ENCODE measurements around the gene ZNF512B.
"Not testable (repeated sequence)": the region's sequence is repeated elsewhere in the genome, so short reads cannot be mapped to it uniquely, and the experiment has no call there.

ZNF512B gene

DNA sequence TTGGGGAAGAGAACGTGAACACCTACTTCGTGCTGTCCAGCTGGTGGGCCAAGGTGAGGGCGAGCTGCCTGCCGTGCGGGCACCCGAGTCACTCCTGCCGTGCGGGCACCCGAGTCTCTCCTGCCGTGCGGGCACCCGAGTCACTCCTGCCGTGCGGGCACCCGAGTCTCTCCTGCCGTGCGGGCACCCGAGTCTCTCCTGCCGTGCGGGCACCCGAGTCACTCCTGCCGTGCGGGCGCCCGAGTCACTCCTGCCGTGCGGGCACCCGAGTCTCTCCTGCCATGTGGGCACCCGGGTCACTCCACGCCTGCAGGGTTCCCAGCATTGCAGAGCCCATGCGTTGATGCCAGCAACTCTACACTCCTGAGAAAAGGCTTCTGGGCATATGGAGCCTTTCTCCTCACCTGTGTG is 40.3 kb downstream of the ZNF512B start:
- DNase-seq: not testable (repeated sequence)

DNA sequence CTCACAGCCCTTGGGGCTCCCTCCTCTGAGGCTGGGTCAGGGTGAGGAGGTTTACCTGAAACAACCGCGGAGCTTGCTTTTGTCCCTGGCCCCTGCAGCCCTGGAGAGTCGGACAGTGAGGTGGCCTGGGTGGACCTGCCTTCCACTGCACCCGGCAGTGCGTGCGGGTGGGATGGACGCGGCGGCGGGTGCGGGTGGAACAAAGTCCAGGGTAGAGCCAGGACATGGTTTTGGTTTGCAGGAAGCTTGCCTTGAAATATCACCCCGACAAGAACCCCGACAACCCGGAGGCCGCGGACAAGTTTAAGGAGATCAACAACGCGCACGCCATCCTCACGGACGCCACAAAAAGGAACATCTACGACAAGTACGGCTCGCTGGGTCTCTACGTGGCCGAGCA is 40.7 kb downstream of the ZNF512B start:
- no peak for DNase-seq

DNA sequence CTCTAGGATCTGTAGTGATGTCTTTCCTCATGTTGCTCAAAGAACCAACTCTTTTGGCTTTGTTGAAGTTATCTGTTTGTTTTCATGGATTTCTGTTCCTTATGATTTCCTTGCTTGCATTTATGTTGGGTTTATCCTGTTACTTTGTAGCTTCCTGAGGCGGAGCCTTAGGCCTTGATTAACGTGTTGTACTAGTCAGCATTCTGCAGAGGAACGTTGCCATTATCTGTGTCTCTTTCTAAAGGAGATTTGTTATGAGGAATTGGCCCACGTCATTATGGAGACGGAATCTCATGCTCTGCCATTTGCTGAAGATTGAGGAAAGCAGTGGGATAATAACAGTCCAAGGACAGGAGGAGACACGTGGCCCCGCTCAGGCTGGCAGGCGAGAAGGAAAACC is 43.4 kb downstream of the ZNF512B start:
- no peak for DNase-seq

DNA sequence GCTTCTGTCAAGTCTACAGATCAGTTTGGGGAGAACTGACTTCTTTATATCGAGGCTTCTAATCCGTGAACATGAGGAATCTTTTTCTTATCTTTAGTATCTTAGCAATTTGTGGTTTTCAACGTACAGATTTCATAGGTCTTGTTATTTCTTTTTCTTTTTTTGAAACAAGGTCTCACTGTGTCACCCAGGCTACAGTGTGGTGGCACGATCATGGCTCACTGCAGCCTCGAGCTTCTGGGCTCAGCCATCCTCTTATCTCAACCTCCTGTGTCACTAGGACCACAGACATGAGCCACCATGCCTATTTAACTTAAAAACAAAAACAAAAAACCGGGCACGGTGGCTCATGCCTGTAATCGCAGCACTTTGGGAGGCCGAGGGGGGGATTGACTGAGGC is 45.5 kb downstream of the ZNF512B start:
- no peak for DNase-seq

DNA sequence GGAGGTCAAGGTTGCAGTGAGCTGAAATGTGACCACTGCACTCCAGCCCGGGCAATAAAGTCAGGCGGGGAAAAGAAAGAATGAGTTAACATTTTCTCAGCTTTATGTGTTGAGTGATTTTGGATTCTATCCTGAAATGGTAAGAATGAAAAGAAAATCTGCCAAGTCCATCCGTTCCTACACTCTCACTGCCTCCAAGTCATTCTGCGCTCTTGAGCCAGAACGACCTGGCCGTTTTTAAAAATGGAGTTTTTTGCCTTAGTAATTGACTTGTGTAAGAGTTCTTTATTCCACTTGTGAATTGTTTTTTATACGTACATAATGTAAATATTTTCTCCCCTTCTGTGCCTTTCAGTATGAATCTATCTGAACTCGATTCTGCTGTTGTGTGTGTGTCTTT is 46.1 kb downstream of the ZNF512B start:
- no peak for DNase-seq

DNA sequence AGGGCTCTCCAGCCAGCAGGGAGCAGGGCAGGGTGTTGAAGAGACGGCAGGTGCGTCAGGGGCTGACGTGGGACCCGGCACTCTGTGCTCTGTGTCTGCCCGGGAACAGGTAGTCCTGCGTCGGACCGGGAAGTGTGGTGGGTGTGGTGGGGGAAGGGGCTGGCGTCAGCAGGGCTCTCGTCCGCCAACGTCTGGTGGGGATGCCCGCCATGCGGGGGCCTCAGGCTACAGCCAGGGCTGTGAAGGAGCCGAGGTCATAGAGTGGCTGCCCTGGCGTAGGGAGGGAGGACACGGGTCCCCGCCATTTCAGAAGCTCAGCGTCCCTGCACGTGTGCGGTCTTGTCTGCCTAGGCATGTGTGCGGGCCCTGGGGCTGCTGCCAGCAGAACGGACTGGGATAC is 49.5 kb downstream of the ZNF512B start:
- DNase-seq: no peak

DNA sequence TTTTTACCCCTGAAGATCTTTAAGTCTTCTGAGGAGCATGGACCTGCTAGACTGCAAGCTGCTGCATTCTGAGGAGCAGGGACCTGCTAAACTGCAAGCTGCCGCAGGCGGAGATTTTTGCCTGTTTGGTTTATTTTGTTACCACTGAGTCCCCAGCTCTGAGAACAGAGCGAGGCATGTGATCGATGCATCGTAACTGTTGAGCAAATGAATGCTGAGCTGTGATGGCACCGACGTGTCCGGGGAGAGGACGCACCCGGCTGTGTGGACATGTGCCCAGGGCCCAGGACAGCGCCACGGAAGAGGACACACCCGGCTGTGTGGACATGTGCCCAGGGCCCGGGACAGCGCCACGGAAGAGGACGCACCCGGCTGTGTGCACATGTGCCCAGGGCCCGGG is 50.6 kb downstream of the ZNF512B start:
- DNase-seq: no peak

DNA sequence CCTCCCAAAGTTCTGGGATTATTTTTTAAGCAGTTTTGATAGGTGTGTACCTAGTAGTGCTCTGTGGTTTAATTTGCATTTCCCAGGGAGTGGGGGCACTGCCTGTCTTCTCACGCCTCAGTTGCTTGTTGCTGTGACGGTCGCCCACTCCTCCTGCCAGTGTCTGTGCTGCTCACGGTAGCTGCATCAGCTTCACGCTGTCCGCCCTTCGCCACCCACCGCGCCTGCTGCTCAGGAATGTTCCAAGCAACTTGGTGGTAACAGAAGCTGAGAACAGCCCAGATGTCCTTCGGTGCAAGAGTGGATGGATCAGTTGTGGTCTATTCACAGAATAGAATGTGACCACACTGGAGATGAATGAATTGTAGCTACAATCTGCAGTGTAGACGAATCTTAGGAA is 51.9 kb downstream of the ZNF512B start:
- DNase-seq: no peak

DNA sequence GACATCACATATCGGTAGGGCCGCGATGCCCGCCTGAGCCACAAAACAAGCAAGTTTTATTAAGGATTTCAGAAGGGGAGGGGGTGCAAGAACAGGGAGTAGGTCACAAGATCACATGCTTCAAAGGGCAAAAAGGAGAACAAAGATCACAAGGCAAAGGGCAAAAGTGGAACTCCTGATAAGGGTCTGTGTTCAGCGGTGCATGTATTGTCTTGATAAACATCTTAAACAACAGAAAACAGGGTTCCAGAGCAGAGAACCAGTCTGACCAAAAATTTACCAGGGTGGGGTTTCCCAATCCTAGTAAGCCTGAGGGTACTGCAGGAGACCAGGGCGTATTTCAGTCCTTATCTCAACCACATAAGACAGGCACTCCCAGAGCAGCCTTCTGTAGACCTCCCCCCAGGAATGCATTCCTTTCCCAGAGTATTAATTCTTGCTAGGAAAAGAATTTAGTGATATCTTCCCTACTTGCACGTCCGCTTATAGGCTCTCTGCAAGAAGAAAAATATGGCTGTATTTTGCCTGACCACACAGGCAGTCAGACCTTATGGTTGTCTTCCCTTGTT is 53.3 kb downstream of the ZNF512B start:
- DNase-seq: not testable (repeated sequence)

DNA sequence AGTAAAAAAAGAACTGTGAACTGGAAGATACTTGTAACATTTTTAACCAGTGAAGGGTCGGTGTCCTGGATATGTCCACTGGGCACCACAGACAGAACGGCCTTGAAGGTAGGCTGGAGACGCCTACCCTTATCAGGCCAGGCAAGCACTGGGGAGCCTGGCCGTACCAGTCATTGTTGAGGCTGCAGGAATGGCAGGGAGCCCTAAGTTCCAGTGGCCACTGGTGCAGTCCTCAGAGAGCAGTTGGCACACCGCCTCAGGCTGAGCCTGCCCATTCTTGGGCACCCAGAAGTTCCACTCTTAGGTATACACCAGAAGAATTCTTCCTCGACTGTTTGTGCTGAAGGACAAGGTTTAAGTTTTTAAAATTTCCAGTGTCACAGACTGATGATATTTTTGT is 54.3 kb downstream of the ZNF512B start:
- no peak for DNase-seq

DNA sequence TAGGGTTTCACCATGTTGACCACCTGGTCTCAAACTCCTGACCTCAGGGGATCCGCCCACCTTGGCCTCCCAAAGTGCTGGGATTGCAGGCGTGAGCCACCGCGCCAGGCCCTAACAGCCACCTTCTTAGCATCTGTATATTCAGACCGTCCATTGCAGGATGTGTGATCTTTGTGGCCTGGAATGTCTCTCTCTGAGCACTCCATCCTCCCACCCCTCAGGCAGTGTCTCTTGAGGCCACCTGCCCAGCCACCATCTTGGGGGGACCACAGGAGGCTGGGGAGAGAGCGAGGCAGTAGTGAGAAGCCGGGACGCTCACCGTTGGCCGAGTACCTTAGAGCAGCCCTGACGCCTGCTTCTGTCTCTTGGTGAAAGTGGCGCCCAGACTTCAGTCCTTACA is 56.0 kb downstream of the ZNF512B start:
- DNase-seq: no peak

DNA sequence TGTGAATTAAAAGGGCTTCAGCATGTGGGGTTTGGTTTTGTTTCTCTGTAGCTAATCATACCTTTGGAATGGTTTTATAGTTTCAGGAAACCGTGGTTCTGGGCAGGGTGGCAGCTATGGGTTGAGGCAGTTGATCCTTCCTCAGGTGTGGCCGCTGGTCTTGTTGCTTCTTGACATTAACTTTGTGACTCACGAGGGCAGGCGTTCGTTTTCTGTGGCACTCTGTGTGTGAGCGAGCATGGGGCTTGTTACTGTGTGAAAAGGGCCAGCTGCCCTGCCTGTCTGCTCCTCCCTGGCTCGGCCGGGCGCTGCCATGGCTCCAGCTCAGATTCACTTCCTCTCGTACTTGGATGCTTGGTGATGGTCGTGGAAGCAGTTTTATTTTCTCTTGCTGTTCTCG is 58.6 kb downstream of the ZNF512B start:
- DNase-seq: no peak

DNA sequence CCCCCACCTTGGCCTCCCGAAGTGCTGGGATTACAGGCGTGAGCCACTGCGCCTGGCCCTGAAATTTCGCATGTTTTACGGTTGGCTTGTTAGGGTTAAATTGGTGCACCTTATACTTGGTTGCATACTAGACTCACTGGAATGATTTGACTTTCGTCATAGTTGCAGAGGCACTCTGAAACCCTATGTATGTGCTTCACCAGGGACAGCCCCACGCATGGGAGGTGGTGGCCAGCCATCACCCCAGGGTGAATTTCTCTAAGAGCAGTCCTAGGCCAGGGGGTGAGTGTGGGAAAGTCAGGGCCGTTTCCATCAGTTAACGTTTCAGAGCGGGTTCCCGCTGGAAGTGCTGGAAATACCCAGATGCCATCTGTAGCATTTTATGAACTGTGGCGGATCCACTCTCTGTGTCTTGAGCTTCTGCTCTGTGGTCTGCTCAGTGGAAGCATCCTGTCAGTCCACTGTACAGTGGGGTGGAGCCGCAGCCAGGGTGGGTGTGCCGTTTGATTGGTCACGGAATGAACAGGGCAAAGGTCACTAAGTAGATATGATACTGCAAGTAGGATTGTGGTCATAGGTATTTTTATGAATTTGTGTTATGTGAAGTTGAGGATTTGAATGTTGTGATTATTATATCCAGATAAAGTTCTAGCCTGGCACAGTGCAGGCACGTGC is 61.6 kb downstream of the ZNF512B start:
- no peak for DNase-seq

Data from effector CD8-positive, alpha-beta T cell (primary cell).